Globus pallidus (tissue), 1 donor: Measurements from ENCODE around the gene HEMK1.

Source experiments
- DNase-seq: peaks from one replicate; pipeline ENCODE4 v3.0.0-alpha.2; 2015; ENCODE audit warnings: low spot score

The HEMK1 gene

GRCh38 chr3:50568947-50569749 is at the start of gene HEMK1:
Gene HEMK1 (plus strand): TSS chr3:50569522. CDS start chr3:50571105, 1,583 bp downstream.
- peak; percentile 96 for DNase-seq

- no peak for DNase-seq
These were observed 48.5 kb upstream of the HEMK1 start for GRCh38 chr3:50520849-50521248.

- DNase-seq, result no peak
These were observed 47.8 kb upstream of the HEMK1 start for GRCh38 chr3:50521572-50521971.

GRCh38 chr3:50523279-50523811 is 46.0 kb upstream of the HEMK1 start:
- no peak for DNase-seq

GRCh38 chr3:50524746-50525145 is 44.6 kb upstream of the HEMK1 start:
- DNase-seq, result no peak

GRCh38 chr3:50525191-50525910 is 44.0 kb upstream of the HEMK1 start:
- DNase-seq, result no peak

GRCh38 chr3:50525987-50526386 is 43.3 kb upstream of the HEMK1 start:
- DNase-seq, result no peak

- DNase-seq, result no peak
These were observed 39.0 kb upstream of the HEMK1 start for GRCh38 chr3:50530001-50530970.

- DNase-seq, result no peak
These were observed 38.1 kb upstream of the HEMK1 start for GRCh38 chr3:50531201-50531600.

- DNase-seq, result no peak
These were observed 37.1 kb upstream of the HEMK1 start for GRCh38 chr3:50532062-50532705.

GRCh38 chr3:50533316-50533715 is 36.0 kb upstream of the HEMK1 start:
- DNase-seq, result no peak

- no peak for DNase-seq
These were observed 35.4 kb upstream of the HEMK1 start for GRCh38 chr3:50533807-50534461.

GRCh38 chr3:50534681-50535330 is 34.5 kb upstream of the HEMK1 start:
- no peak for DNase-seq

- DNase-seq, result no peak
These were observed 32.7 kb upstream of the HEMK1 start for GRCh38 chr3:50536471-50537180.

GRCh38 chr3:50537421-50538129 is 31.7 kb upstream of the HEMK1 start:
- no peak for DNase-seq

GRCh38 chr3:50539356-50540286 is 29.7 kb upstream of the HEMK1 start:
- no peak for DNase-seq

GRCh38 chr3:50542177-50543034 is 26.9 kb upstream of the HEMK1 start:
- peak; percentile 40 for DNase-seq
